Fibroblast of lung (primary cell): ENCODE data around the gene FRMD4A.
"Not testable (repeated sequence)": the region's sequence is repeated elsewhere in the genome, so short reads cannot be mapped to it uniquely, and the experiment has no call there.

Experiments
- CTCF ChIP-seq, 2 donors: IDR thresholded peaks in 1 of 2; conservative IDR thresholded peaks in 1 of 2; 1 replicate in 1 of 2; 2 replicates in 1 of 2; pipeline ENCODE4 v1.5.1; 2011 to 2012; ENCODE audit warnings: low read length in 2 of 2, control low read depth in 1 of 2, inconsistent platforms in 1 of 2, low read depth in 1 of 2, mild to moderate bottlenecking in 1 of 2
- EZH2 ChIP-seq: IDR thresholded peaks from 2 replicates; pipeline ENCODE4 v1.5.1; 2012; ENCODE audit warnings: low read length, control low read depth, mild to moderate bottlenecking; ENCODE audit errors: missing control alignments

GRCh38 chr10:14135196-14135595, 195.5 kb downstream of the FRMD4A start:
- TF ChIP-seq CTCF (conservative IDR thresholded peaks at IDR 0.05 in 1 of 2, IDR thresholded peaks at IDR 0.05 in 1 of 2; ENCODE audit: low read depth in 1 of 2, low read length in 2 of 2); EZH2: not testable (repeated sequence)
